A172 (cell line): ENCODE data around the gene ELAVL3. TPM values are rescaled to one million over a fixed set of nuclear protein-coding genes. Genes with fewer than 3 reads are reported as not detected.
"Not testable (repeated sequence)": the region's sequence is repeated elsewhere in the genome, so short reads cannot be mapped to it uniquely, and the experiment has no call there.

Experiments
- DNase-seq: peaks from one replicate; pipeline ENCODE4 v3.0.0-alpha.2; 2015; ENCODE audit warnings: low spot score
- total RNA-seq: library from RNA; depleted of rRNA; stranded (reverse); fragments of >200 nt; shearing (Covaris generic); gene quantifications from 2 replicates; pipeline ENCODE4 v1.2.3, GENCODE V29; 2014

Gene ELAVL3
- total RNA-seq, 1 experiment from 2014 or later, result not detected

GRCh38 chr19:11435833-11436313 lies 45.0 kb downstream of the ELAVL3 start:
- peak; percentile 29 for DNase-seq

DNA sequence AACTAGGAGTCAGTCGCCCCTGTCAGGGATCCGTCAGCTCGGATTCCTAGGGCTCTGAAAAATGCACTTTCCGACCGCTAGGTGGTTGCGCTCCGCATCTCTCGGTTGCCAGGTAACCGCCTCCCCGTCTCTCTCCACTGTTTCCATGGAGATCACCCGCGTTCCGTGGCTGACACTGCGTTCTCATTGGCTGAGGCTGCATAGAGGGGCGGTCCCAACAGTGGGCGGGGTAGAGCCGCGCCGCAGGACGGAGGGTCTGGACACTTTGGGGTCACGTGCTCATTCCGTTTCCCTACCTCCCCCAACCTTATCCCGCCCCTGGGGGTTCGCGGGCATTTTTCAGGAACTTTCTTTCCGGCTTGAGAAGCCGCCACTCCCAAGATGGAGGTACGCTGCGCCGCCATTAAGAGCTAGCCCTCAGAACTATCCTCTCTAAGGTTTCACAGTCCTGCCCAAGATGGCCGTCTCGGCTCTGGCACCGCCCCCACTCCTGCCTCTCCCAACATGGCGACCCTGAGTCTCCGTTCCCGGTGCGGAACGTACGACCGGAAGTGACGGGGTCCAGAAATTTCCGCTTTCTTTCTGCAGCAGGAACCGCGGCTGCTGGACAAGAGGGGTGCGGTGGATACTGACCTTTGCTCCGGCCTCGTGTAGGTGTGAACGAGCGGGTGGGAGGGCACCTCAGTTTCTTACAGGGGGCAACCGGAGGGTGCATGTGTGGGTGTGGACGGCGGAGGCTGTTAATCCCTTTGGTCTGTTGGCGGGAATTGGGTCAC lies 45.6 kb downstream of the ELAVL3 start, which contains the start of the genes ODAD3 and PRKCSH:
TSS of gene ODAD3 (minus strand) at position 65 of the 776 bp plus-strand sequence. CDS start 105 bp downstream, outside the sequence.
TSS of gene PRKCSH (plus strand) at position 579 of the 776 bp plus-strand sequence. CDS start 483 bp downstream, outside the sequence.
- DNase-seq, result peak; percentile 100

GRCh38 chr19:11434703-11435056 lies 46.2 kb downstream of the ELAVL3 start:
- DNase-seq, result no peak

DNA sequence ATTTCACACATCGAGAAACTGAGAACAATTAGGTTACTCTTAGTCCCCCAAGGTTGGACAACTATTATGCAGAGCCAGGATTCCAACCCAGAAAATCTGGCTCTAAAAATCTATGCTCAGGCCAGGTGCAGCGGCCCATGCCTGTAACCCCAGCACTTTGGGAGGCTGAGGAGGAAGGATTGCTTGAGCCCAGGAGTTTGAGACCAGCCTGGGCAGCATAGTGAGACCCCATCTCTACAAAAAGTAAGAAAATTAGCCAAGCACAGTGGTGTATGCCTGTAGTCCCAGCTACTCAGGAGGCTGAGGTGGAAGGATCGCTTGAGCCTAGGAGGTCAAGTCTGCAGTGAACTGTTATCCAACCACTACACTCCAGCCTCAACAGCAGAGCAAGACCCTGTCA lies 47.3 kb downstream of the ELAVL3 start:
- not testable (repeated sequence) for DNase-seq

DNA sequence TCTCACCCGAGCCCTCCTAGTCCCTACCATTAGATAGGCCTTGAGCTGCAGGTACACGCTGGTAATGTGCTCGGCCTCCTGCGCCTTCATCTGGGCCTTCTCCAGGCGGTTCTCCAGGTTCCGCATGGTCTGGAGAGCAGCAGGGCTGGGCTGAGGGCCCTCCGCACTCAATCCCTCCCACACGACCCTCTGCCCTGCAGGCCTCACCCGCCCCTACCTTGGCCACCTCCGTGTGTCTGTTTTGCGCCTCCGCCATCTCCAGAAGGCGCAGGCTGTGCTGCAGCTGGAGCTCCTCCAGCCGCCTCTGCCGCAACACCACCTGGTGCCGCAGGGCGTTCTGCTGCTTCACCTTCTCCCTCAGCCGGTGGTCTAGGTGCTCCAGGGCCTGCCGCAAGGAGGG lies 54.2 kb downstream of the ELAVL3 start:
- no peak for DNase-seq

DNA sequence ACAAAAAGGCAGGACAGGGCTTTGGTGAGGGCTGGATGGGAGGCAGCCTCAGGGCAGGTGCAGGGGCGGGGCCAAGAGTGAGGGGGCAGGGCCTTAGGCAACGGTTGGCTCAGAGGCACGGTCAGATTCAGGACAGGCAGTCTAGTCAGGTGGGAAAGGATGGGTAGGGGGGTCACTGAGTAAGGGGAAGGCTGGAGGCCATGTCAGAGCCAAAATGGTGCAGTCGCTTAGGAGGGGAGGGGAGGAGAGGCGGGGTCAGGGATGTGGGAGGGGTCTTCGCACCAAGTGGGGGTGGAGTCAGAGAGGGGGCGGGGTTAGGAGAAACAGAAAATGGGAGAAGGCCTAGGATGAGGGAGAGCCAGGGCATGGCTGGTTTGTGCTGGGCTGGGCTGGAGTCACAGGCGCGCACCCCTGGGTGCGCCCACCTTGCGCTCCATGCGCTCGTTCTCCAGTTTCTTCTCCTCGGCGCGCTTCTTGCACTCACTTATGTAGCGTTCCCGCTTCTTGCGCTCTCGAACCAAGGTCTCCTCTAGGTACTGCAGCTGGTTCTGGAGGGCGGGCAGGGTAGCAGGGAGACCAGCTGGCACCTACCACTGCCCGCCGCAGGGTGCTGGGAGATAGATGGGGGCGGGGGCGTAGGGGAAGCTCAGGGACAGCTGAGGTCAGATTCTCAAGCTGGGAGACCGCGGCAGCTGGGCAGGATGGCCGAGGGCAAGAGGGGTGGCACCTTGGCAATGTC lies 55.0 kb downstream of the ELAVL3 start:
- no peak for DNase-seq

GRCh38 chr19:11423791-11424181 lies 57.1 kb downstream of the ELAVL3 start:
- no peak for DNase-seq

- DNase-seq, result no peak
Observed at GRCh38 chr19:11423164-11423790, 57.6 kb downstream of the ELAVL3 start.

DNA sequence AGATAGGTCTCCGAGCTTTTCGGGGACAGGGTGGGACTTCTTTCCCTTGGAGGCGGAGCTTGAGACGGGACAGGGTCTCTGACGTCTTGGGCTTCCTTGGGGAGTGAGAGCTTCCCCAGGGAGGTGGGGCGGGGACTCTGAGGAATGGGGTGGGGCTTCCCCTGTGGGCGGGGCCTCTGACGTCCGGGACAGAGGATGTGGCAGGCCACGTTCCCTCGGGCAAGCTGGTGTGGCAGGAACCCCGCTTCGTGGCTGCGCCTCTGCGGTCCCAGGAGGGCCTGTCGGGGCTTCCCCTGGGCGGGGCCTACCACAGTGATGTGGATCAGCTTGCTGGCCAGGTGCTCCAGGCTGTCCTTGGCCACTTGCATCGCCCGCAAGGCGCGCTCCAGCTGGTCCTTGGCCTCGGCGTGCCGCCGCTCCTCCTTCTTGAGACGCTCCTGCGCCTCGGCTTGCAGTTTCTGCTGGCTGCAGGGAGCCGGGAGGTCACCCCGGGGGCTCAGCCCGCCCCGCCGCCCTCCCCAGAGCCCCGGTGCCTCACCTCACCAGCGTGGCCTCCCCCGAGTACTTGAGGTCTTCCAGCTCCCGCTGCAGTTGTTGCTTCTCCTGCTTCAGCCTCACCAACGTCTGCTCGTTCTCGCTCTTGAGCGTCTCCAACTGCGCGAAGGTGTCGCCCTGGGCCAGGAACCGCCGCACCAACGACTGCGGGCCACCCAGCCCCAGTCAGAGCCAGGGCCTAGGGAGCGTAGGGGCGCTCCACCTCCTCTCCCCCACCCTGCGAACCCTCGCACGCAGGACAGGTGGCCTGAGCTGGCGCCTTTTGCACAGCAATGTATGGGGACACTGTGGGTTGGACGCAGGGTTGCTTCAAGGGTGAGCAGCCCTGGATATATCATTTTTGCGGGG lies 58.4 kb downstream of the ELAVL3 start:
- DNase-seq, result no peak

GRCh38 chr19:11421371-11422098 lies 59.3 kb downstream of the ELAVL3 start:
- no peak for DNase-seq

GRCh38 chr19:11420429-11421370 lies 60.1 kb downstream of the ELAVL3 start:
- DNase-seq, result no peak

DNA sequence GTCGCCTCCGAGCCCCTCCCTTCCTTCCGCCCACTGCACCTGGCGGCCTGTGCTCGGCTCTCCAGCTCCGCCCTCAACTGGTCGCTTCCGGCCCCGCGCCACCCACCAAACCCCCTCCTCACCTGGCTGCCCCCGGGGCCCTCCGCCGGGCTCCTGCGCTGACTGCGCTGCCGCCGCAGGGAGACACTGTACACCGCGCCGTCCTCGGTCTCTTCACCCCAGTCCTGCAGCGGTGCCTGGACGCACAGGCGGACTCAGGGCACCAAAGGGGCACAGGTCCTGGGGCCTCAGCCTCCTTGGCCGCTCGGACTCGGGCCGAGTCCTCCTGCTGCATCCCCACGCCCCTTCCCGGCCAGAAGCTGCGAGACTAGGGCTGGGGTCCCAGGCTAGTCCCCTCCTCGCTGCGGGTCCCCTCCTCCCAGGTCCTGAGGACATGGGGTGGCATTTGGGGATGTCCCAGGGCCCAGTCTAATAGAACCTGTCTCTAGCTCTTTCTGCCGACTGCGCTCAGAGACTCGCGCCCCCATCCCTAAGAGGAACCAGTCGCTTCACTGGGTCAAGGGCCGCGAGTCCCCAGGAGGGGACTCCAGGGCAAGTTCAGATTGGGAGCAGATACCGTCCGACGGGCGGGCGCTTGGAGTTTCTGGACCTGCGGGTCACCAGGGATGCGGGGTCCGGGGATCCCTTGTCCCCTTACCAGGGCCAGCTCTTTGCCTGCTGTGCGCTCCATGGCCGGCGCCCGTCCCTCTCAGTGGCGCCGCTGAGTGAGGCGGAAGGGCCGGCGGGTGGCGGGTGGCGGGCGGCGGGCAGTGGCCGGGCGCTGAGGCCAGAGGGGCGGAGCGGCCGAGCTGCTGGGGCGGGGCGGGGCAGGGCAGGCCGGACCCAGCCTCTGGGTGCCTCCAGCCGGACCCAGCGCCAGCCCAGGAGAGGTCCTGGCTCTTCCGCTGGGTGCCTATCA lies 62.0 kb downstream of the ELAVL3 start, which contains the start of gene RGL3:
TSS of gene RGL3 (minus strand) at position 766 of the 958 bp plus-strand sequence. CDS start at position 730, 36 bp downstream.
- DNase-seq, result no peak

- DNase-seq, result no peak
Observed at GRCh38 chr19:11418094-11418548, 62.7 kb downstream of the ELAVL3 start.

GRCh38 chr19:11416346-11417052 lies 64.3 kb downstream of the ELAVL3 start:
- no peak for DNase-seq

DNA sequence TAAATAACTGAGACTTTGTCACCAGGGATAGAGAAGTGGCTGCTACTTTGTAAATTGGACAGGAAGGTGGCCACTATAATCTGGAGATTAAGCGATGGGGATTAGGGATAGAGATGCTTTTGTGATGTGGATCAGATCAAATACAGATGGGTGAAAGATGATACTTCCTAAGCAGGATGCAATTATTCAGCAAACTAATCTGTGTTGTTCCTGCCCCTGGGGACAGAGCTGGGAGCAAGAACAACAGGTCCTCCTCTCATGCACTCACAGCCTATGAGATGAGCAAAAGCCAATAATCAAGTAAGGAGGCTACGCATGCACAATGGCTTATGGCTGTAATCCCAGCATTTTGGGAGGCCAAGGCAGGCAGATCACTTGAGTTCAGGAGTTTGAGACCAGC lies 66.3 kb downstream of the ELAVL3 start:
- DNase-seq, result no peak

DNA sequence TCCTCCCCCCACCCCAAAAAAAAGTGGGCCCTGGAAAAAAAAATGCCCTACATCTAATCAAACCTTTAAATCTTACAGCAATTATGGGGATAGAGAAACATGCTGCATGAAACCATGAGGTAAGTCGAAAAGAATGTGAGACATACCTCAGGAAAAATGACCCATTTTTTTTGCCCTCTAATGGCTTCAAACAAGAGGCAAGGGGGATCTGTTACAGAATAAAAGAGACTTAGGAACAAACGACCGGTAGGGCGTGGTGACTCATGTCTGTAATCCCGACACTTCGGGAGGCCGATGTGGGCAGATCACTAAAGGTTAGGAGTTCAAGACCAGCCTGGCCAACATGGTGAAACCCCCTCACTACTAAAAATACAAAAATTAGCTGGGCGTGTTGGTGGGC lies 70.2 kb downstream of the ELAVL3 start:
- peak; percentile 78 for DNase-seq

DNA sequence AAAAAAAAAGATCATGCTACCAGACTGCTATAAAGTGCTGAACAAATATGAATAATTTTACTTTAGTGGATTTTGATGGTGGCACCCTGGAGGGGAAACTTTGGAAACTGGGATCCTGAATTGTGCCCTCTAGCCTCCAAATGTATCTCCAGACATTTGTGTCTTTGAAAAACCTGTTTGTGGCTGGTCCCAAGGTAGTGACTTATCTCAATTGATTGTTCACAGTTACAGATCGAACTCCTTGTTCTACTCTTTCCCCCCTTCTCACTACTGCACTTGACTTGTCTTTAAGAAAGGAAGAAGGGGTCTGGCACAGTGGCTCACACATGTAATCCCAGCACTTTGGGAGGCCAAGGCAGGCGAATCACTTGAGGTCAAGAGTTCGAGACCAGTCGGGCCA lies 72.3 kb downstream of the ELAVL3 start:
- DNase-seq, result no peak
